Epithelial cell of esophagus (primary cell): ENCODE results near the gene SMYD3.
A peak's percentile ranks its signal among the peaks of the same experiment; 100 is the strongest.
"Not testable (repeated sequence)": the region's sequence is repeated elsewhere in the genome, so short reads cannot be mapped to it uniquely, and the experiment has no call there.

ENCODE experiments used
- DNase-seq: peaks from one replicate; pipeline ENCODE4 v3.0.0; 2010; ENCODE audit warnings: low read depth
- H3K4me3 ChIP-seq: 2 replicates; pipeline ENCODE4 v1.5.1; 2011; ENCODE audit warnings: mild to moderate bottlenecking, low read length, control low read depth
- TF ChIP-seq, protein P1 (sequence below): IDR thresholded peaks from 2 replicates; pipeline ENCODE4 v1.5.1; 2011; ENCODE audit warnings: low read depth, mild to moderate bottlenecking, low read length, control low read depth, inconsistent platforms; ENCODE audit not compliant: insufficient read depth; ENCODE audit errors: missing control alignments

SMYD3 gene

DNA sequence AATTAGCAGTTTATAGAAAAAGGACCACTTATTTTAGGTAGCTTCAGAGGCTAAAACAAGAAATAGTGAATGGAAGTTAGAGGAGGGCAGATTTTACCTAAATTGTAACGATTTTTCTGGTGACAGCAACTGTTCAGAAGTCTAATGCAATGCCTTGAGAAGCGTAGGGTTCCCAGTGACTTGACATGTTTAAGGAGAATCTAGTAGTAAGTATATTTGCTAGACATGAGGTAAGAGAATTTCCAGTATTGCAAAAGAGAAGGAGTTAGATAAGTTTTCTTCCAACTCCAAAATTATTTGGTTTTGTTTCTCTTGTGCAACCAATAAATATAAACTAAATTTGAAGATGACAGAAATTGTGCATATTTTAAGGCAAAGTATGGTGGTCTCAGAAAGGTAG, 140.0 kb downstream of the SMYD3 start:
- no peak overlapping the region for H3K4me3 ChIP-seq
- TF ChIP-seq, protein P1, sequence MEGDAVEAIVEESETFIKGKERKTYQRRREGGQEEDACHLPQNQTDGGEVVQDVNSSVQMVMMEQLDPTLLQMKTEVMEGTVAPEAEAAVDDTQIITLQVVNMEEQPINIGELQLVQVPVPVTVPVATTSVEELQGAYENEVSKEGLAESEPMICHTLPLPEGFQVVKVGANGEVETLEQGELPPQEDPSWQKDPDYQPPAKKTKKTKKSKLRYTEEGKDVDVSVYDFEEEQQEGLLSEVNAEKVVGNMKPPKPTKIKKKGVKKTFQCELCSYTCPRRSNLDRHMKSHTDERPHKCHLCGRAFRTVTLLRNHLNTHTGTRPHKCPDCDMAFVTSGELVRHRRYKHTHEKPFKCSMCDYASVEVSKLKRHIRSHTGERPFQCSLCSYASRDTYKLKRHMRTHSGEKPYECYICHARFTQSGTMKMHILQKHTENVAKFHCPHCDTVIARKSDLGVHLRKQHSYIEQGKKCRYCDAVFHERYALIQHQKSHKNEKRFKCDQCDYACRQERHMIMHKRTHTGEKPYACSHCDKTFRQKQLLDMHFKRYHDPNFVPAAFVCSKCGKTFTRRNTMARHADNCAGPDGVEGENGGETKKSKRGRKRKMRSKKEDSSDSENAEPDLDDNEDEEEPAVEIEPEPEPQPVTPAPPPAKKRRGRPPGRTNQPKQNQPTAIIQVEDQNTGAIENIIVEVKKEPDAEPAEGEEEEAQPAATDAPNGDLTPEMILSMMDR: no peak
- no peak for DNase-seq

GRCh38 chr1:246365708-246366107, 141.4 kb downstream of the SMYD3 start:
- no peak for DNase-seq
- TF ChIP-seq, protein P1: no peak

DNA sequence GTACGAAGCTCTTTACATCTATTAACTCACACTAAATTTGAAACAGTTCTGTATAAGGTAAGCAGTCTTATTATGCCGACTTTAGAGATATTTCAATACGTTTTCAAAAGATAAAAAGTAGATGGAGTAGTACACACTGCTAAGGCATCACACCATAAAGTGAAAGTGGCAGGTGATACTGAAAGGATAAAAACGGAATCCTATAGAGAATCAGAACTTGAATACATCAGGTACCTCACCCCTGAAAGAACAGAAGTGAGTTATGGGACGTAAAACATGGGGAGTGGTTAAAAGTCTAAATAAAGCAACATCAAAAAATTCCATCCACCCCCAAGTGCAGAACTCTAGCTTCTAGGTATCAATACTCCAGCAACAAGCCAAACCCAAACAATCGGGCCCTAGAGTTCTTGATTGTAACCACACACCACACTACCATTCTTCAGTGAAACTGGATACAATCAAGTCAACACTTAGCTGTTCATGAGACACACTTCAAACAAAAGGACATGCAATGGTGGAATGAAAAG, 142.6 kb downstream of the SMYD3 start:
- DNase-seq: no peak
- TF ChIP-seq, protein P1: no peak
- H3K4me3 ChIP-seq: no peak overlapping the region

More at GRCh38 chr1:246365708-246366107, 141.4 kb downstream of the SMYD3 start:
- no peak overlapping the region for H3K4me3 ChIP-seq

- peak; percentile 78 for DNase-seq
- H3K4me3 ChIP-seq: not testable (repeated sequence)
Observed at GRCh38 chr1:246357014-246357598, 150.0 kb downstream of the SMYD3 start.

- TF ChIP-seq, protein P1: no peak
- DNase-seq: no peak
- H3K4me3 ChIP-seq: no peak overlapping the region
Observed at GRCh38 chr1:246355411-246356230, 151.5 kb downstream of the SMYD3 start.

DNA sequence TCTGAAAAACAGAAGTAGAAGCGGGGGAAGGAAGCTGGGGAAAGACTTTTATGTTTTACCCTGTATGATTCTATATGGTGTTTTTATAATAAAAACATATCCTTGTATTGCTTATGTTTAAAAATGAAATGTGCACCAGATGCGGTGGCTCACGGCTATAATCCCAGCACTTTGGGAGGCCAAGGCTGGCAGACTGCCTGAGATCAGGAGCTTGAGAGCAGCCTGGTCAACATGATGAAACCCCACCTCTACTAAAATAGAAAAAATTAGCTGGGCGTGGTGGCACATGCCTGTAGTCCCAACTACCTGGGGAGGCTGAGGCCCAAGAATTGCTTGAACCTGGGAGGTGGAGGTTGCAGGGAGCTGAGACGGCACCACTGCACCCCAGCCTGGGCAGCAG, 155.4 kb downstream of the SMYD3 start:
- TF ChIP-seq, protein P1: no peak
- H3K4me3 ChIP-seq: no peak overlapping the region
- no peak for DNase-seq

DNA sequence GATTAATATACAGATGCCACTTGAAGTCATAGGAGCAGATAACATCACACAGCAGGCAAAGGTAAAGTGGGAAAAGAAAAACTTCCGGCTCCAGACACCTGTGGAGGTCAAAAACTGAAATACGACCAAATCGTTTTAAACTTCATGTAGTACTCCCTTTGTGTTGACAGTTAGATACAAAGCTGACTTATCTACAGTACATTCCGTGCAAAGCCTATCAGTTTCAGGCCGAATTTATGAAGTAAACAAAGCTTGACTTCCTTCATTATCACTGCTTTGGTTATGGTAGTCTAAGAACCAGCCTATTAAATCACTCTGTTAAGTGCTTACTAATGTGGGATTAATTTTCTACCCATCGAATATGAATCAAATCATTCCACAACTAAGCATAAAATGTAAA, 156.3 kb downstream of the SMYD3 start:
- no peak for DNase-seq

More for the DNA sequence above, 156.3 kb downstream of the SMYD3 start:
- TF ChIP-seq, protein P1: no peak
- no peak overlapping the region for H3K4me3 ChIP-seq
